Measurements from ENCODE around the gene CDKN1A. TPM values are rescaled to one million over a fixed set of nuclear protein-coding genes. Genes with fewer than 3 reads are reported as not detected.

CDKN1A gene
- total RNA-seq, 4 donors from 2014 or later: 8.8 to 119 (median 75.8) TPM

- H3K4me3 ChIP-seq: no peak overlapping the region
- H3K36me3 ChIP-seq: no peaks in the 10 kb centered on the region
- DNase-seq: no peak
- no peak overlapping the region for H3K27ac ChIP-seq
- intact Hi-C loops (cut with DNase I; ENCODE audit: low total_unique reads): loop anchor here (10.0 kb wide), 1 partner anchor 271 kb away; no protein-coding TSS in a partner anchor
- TF ChIP-seq CTCF (IDR thresholded peaks at IDR 0.05) (no peak), POLR2A (IDR thresholded peaks at IDR 0.05) (no peak)
- H3K27me3 ChIP-seq: no peaks in the 10 kb centered on the region
- no peaks in the 10 kb centered on the region for H3K4me1 ChIP-seq
- H3K9me3 ChIP-seq: no peaks in the 10 kb centered on the region
Observed at GRCh38 chr6:36685166-36685924, 6.8 kb downstream of the CDKN1A start.

GRCh38 chr6:36685926-36686667 is 7.6 kb downstream of the CDKN1A start:
- Histone ChIP-seq H3K36me3 (no peaks in the 10 kb centered on the region), H3K9me3 (no peaks in the 10 kb centered on the region), H3K4me3 (no peak overlapping the region), H3K27me3 (no peaks in the 10 kb centered on the region), H3K4me1 (no peaks in the 10 kb centered on the region), H3K27ac (peak overlapping the region in 1 of 2 donors; percentile 10)
- DNase-seq: no peak
- TF ChIP-seq POLR2A (IDR thresholded peaks at IDR 0.05): no peak
- TF ChIP-seq CTCF (IDR thresholded peaks at IDR 0.05): no peak
- intact Hi-C loops (cut with DNase I; ENCODE audit: low total_unique reads): loop anchor here (10.0 kb wide), 1 partner anchor 271 kb away; no protein-coding TSS in a partner anchor

GRCh38 chr6:36686668-36687513 is 8.4 kb downstream of the CDKN1A start:
- no peaks in the 10 kb centered on the region for H3K4me1 ChIP-seq
- no peaks in the 10 kb centered on the region for H3K9me3 ChIP-seq
- no peak for DNase-seq
- intact Hi-C loops (cut with DNase I; ENCODE audit: low total_unique reads): loop anchor here (10.0 kb wide), 1 partner anchor 272 kb away; no protein-coding TSS in a partner anchor
- no peaks in the 10 kb centered on the region for H3K36me3 ChIP-seq
- H3K27me3 ChIP-seq: no peaks in the 10 kb centered on the region
- H3K27ac ChIP-seq: no peak overlapping the region
- no peak overlapping the region for H3K4me3 ChIP-seq
- TF ChIP-seq POLR2A (IDR thresholded peaks at IDR 0.05): no peak
- no peak for TF ChIP-seq CTCF (IDR thresholded peaks at IDR 0.05)

- no peaks in the 10 kb centered on the region for H3K27me3 ChIP-seq
- H3K27ac ChIP-seq: no peak overlapping the region
- no peaks in the 10 kb centered on the region for H3K36me3 ChIP-seq
- intact Hi-C loops (cut with DNase I; ENCODE audit: low total_unique reads): loop anchor here (10.0 kb wide), 1 partner anchor 273 kb away; no protein-coding TSS in a partner anchor
- TF ChIP-seq CTCF (IDR thresholded peaks at IDR 0.05) (no peak), POLR2A (IDR thresholded peaks at IDR 0.05) (no peak)
- no peaks in the 10 kb centered on the region for H3K9me3 ChIP-seq
- DNase-seq: no peak
- no peaks in the 10 kb centered on the region for H3K4me1 ChIP-seq
- H3K4me3 ChIP-seq: no peak overlapping the region
Observed at GRCh38 chr6:36688063-36688738, 9.7 kb downstream of the CDKN1A start.

All from uterus (tissue), 4 donors.